Right kidney (tissue), 1 donor: Measurements from ENCODE around the gene TRPV5.

Source experiments
- DNase-seq: peaks from one replicate; pipeline ENCODE4 v3.0.0-alpha.2; 2016

The TRPV5 gene

GRCh38 chr7:142940966-142941535 lies 7.5 kb upstream of the TRPV5 start:
- no peak for DNase-seq

GRCh38 chr7:142939226-142939910 lies 5.8 kb upstream of the TRPV5 start, which contains the start of gene LLCFC1:
Gene LLCFC1, plus strand, starts transcription at chr7:142939484. Its CDS starts 138 bp downstream, at chr7:142939622.
- DNase-seq = no peak

- no peak for DNase-seq
These were observed 5.1 kb upstream of the TRPV5 start for GRCh38 chr7:142938611-142939010.

GRCh38 chr7:142935941-142936565 lies 2.5 kb upstream of the TRPV5 start:
- no peak for DNase-seq

GRCh38 chr7:142934056-142934455 lies 510 bp upstream of the TRPV5 start:
- DNase-seq = no peak

- DNase-seq = no peak
These were observed 462 bp downstream of the TRPV5 start for GRCh38 chr7:142933092-142933475.

- no peak for DNase-seq
These were observed 1.0 kb downstream of the TRPV5 start for GRCh38 chr7:142932386-142933091.

- DNase-seq = no peak
These were observed 3.3 kb downstream of the TRPV5 start for GRCh38 chr7:142930126-142930730.

GRCh38 chr7:142927949-142928348 lies 5.6 kb downstream of the TRPV5 start:
- no peak for DNase-seq

- no peak for DNase-seq
These were observed 6.3 kb downstream of the TRPV5 start for GRCh38 chr7:142927085-142927745.

- no peak for DNase-seq
These were observed 8.1 kb downstream of the TRPV5 start for GRCh38 chr7:142925413-142925812.

- no peak for DNase-seq
These were observed 10.2 kb downstream of the TRPV5 start for GRCh38 chr7:142923391-142923790.

- no peak for DNase-seq
These were observed 13.9 kb downstream of the TRPV5 start for GRCh38 chr7:142919656-142920055.

- no peak for DNase-seq
These were observed 14.6 kb downstream of the TRPV5 start for GRCh38 chr7:142918901-142919300.

- DNase-seq = no peak
These were observed 16.1 kb downstream of the TRPV5 start for GRCh38 chr7:142917447-142917846.

- DNase-seq = no peak
These were observed 17.0 kb downstream of the TRPV5 start for GRCh38 chr7:142916508-142916907.

- no peak for DNase-seq
These were observed 18.2 kb downstream of the TRPV5 start for GRCh38 chr7:142915315-142915714.

GRCh38 chr7:142914121-142914520 lies 19.4 kb downstream of the TRPV5 start:
- DNase-seq = no peak

- no peak for DNase-seq
These were observed 20.0 kb downstream of the TRPV5 start for GRCh38 chr7:142913566-142913965.

GRCh38 chr7:142913051-142913450 lies 20.5 kb downstream of the TRPV5 start:
- DNase-seq = no peak

GRCh38 chr7:142910481-142910880 lies 23.1 kb downstream of the TRPV5 start:
- no peak for DNase-seq

GRCh38 chr7:142910031-142910433 lies 23.5 kb downstream of the TRPV5 start:
- DNase-seq = no peak
